ENCODE results near the gene SMARCC1.

The SMARCC1 gene

GRCh38 chr3:47799733-47800132, 18.0 kb upstream of the SMARCC1 start:
- Histone ChIP-seq H3K9ac (ENCODE audit: low read length) (no peak overlapping the region), H2AFZ (ENCODE audit: low read depth, low read length, severe bottlenecking) (no peak overlapping the region), H3F3A (ENCODE audit: insufficient read depth) (0 out of 2 replicates have a peak, but pooled peaks cover 3% of the 10 kb centered on the region), H4K20me1 (ENCODE audit: low read depth, low read length) (no peaks in the 10 kb centered on the region), H3K27me3 (ENCODE audit: low read length) (no peaks in the 10 kb centered on the region), H3K9me3 (ENCODE audit: insufficient read depth, low read length) (no peaks in the 10 kb centered on the region), H3K27ac (ENCODE audit: low read depth, low read length) (no peak overlapping the region), H3K9me2 (replicated peaks; ENCODE audit: insufficient read depth, low read length) (no peaks in the 10 kb centered on the region), H3K4me3 (ENCODE audit: insufficient read depth, low read length, poor library complexity, severe bottlenecking) (no peak overlapping the region), H3K4me2 (ENCODE audit: low read depth, low read length, poor library complexity, severe bottlenecking) (no peak overlapping the region), H3K36me3 (ENCODE audit: low read length) (no peaks in the 10 kb centered on the region), H3K79me2 (ENCODE audit: insufficient read depth, low read length) (peaks cover 4% of the 10 kb centered on the region; the same call in 1 of the 2 replicates)
- TF ChIP-seq CTCF (IDR thresholded peaks at IDR 0.05; ENCODE audit: insufficient read depth, low read length, poor library complexity, severe bottlenecking) (peak; percentile 37), EZH2phosphoT487 (conservative IDR thresholded peaks at IDR 0.05; ENCODE audit: low read length) (no peak)

GRCh38 chr3:47794544-47794943, 12.9 kb upstream of the SMARCC1 start:
- no peak overlapping the region for H3K4me3 ChIP-seq (ENCODE audit: insufficient read depth, low read length, poor library complexity, severe bottlenecking)
- no peaks in the 10 kb centered on the region for H3F3A ChIP-seq (ENCODE audit: insufficient read depth)
- no peak overlapping the region for H3K27ac ChIP-seq (ENCODE audit: low read depth, low read length)
- no peaks in the 10 kb centered on the region for H3K9me2 ChIP-seq (replicated peaks; ENCODE audit: insufficient read depth, low read length)
- no peaks in the 10 kb centered on the region for H3K36me3 ChIP-seq (ENCODE audit: low read length)
- no peaks in the 10 kb centered on the region for H3K27me3 ChIP-seq (ENCODE audit: low read length)
- no peak overlapping the region for H3K4me2 ChIP-seq (ENCODE audit: low read depth, low read length, poor library complexity, severe bottlenecking)
- no peaks in the 10 kb centered on the region for H3K79me2 ChIP-seq (ENCODE audit: insufficient read depth, low read length)
- H3K9ac ChIP-seq (ENCODE audit: low read length): no peak overlapping the region
- TF ChIP-seq EZH2phosphoT487 (conservative IDR thresholded peaks at IDR 0.05; ENCODE audit: low read length) (no peak), CTCF (IDR thresholded peaks at IDR 0.05; ENCODE audit: insufficient read depth, low read length, poor library complexity, severe bottlenecking) (no peak)
- no peaks in the 10 kb centered on the region for H4K20me1 ChIP-seq (ENCODE audit: low read depth, low read length)
- H3K9me3 ChIP-seq (ENCODE audit: insufficient read depth, low read length): no peaks in the 10 kb centered on the region
- no peak overlapping the region for H2AFZ ChIP-seq (ENCODE audit: low read depth, low read length, severe bottlenecking)

- Histone ChIP-seq H3K9ac (ENCODE audit: low read length) (no peak overlapping the region), H2AFZ (ENCODE audit: low read depth, low read length, severe bottlenecking) (no peak overlapping the region), H3K27me3 (ENCODE audit: low read length) (no peaks in the 10 kb centered on the region), H4K20me1 (ENCODE audit: low read depth, low read length) (no peaks in the 10 kb centered on the region), H3K27ac (ENCODE audit: low read depth, low read length) (no peak overlapping the region), H3K4me2 (ENCODE audit: low read depth, low read length, poor library complexity, severe bottlenecking) (no peak overlapping the region), H3K36me3 (ENCODE audit: low read length) (no peaks in the 10 kb centered on the region), H3K4me3 (ENCODE audit: insufficient read depth, low read length, poor library complexity, severe bottlenecking) (no peak overlapping the region), H3K9me2 (replicated peaks; ENCODE audit: insufficient read depth, low read length) (no peaks in the 10 kb centered on the region), H3F3A (ENCODE audit: insufficient read depth) (no peaks in the 10 kb centered on the region), H3K9me3 (ENCODE audit: insufficient read depth, low read length) (no peaks in the 10 kb centered on the region), H3K79me2 (ENCODE audit: insufficient read depth, low read length) (no peaks in the 10 kb centered on the region)
- TF ChIP-seq CTCF (IDR thresholded peaks at IDR 0.05; ENCODE audit: insufficient read depth, low read length, poor library complexity, severe bottlenecking) (no peak), EZH2phosphoT487 (conservative IDR thresholded peaks at IDR 0.05; ENCODE audit: low read length) (no peak)
Observed at GRCh38 chr3:47792699-47793098, 11.0 kb upstream of the SMARCC1 start.
